Lower lobe of right lung (tissue), 2 donors: ENCODE measurements around the gene RUNX1. TPM values are rescaled to one million over a fixed set of nuclear protein-coding genes. Genes with fewer than 3 reads are reported as not detected.

Source experiments
- ATAC-seq, 2 donors: fragments of 200-7000 bp; cut with Tn5 transposase; one replicate each; pipeline ENCODE4 v1.9.1; 2020 to 2022; ENCODE audit warnings: mild to moderate bottlenecking in 2 of 2, moderate library complexity in 2 of 2
- DNase-seq: peaks from one replicate; pipeline ENCODE4 v3.0.0-alpha.2; 2020
- H3K27ac ChIP-seq: fragments of 200-600 bp; one replicate; pipeline ENCODE4 v1.8.0; 2022
- H3K27me3 ChIP-seq: fragments of 200-600 bp; one replicate; pipeline ENCODE4 v1.8.0; 2022; ENCODE audit warnings: low read depth
- H3K36me3 ChIP-seq: fragments of 200-600 bp; one replicate; pipeline ENCODE4 v1.8.0; 2022; ENCODE audit warnings: mild to moderate bottlenecking
- H3K4me1 ChIP-seq: fragments of 200-600 bp; one replicate; pipeline ENCODE4 v1.8.0; 2022
- H3K4me3 ChIP-seq: fragments of 200-600 bp; one replicate; pipeline ENCODE4 v1.8.0; 2022; ENCODE audit warnings: mild to moderate bottlenecking
- H3K9me3 ChIP-seq: fragments of 200-600 bp; one replicate; pipeline ENCODE4 v1.8.0; 2022
- CTCF ChIP-seq: fragments of 200-600 bp; IDR thresholded peaks from one replicate; pipeline ENCODE4 v1.8.0; 2022; ENCODE audit warnings: antibody characterized with exemption, mild to moderate bottlenecking
- intact Hi-C: fragments of 100-400 bp; cut with DNase I; formaldehyde crosslinking; loops from one replicate; pipeline ENCODE4 v1.11.0; 2022
- total RNA-seq: library from RNA; stranded (reverse); fragmentation: NEBNext Ultra II Directional; extraction: Animal tissue kit (Norgen Biotek cat#: 25700); gene quantifications from one replicate; pipeline ENCODE4 v1.2.1, GENCODE V29; 2021
- donor health status: DM: no; HTN: yes; CAD: no; lungs with severe emphysema.

The RUNX1 gene
- total RNA-seq, 1 donor from 2014 or later, result 110 TPM

GRCh38 chr21:34818662-34819158 lies 230.4 kb downstream of the RUNX1 start:
- DNase-seq (no peak), ATAC-seq (no peak)
- no peak overlapping the region for H3K27ac ChIP-seq
- no peak overlapping the region for H3K4me3 ChIP-seq
- intact Hi-C loops, result no loop called here
- no peak for TF ChIP-seq CTCF
- H3K9me3 ChIP-seq, result no peaks in the 10 kb centered on the region
- peaks cover 13% of the 10 kb centered on the region for H3K4me1 ChIP-seq
- peaks cover 80% of the 10 kb centered on the region for H3K36me3 ChIP-seq
- H3K27me3 ChIP-seq, result no peaks in the 10 kb centered on the region

DNA sequence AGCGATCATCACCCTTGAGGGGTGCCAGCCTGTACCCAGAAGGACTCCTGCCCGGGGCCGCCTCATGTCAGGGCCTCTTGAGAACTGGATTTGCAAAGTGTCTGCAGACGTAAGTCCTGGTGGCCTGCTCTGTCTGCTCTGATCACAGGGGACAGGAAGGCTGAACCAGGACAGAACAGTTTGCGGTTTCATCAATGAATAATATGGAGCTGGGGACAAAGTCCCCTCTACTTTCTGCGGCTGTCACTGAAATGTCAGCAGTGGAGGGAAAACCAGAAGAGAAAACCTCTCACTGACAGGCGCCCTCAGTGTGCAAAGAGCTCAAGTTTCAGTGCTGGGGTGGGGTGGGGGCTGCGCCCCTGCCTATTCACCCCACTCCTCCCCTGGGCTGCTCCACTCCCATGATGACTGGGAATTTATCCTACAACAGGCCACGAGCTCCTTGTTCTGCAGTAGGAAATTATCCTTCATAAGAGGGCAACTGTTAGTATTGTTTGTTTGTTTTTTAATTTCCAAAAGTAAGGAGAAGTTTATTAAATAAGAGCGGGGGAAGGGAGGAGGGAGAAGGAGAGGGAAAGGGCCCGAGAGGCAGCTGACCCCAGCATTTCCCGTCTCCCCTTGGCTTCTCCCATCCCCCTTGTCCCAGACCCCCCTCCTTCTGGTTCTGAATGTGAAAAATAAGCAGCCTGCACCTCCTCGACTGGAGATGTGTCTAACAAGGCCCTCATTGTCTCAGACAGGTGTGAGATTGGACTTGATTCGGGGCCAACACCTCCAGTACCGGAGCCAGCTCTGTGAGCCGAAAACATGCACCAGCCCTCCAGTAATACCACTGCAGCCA lies 231.1 kb downstream of the RUNX1 start:
- intact Hi-C loops, result no loop called here
- no peaks in the 10 kb centered on the region for H3K9me3 ChIP-seq
- ATAC-seq, result no peak
- no peak overlapping the region for H3K27ac ChIP-seq
- no peak for TF ChIP-seq CTCF
- H3K4me3 ChIP-seq, result no peak overlapping the region
- DNase-seq, result no peak
- H3K36me3 ChIP-seq, result peaks cover 79% of the 10 kb centered on the region
- no peaks in the 10 kb centered on the region for H3K27me3 ChIP-seq
- peaks cover 15% of the 10 kb centered on the region for H3K4me1 ChIP-seq

DNA sequence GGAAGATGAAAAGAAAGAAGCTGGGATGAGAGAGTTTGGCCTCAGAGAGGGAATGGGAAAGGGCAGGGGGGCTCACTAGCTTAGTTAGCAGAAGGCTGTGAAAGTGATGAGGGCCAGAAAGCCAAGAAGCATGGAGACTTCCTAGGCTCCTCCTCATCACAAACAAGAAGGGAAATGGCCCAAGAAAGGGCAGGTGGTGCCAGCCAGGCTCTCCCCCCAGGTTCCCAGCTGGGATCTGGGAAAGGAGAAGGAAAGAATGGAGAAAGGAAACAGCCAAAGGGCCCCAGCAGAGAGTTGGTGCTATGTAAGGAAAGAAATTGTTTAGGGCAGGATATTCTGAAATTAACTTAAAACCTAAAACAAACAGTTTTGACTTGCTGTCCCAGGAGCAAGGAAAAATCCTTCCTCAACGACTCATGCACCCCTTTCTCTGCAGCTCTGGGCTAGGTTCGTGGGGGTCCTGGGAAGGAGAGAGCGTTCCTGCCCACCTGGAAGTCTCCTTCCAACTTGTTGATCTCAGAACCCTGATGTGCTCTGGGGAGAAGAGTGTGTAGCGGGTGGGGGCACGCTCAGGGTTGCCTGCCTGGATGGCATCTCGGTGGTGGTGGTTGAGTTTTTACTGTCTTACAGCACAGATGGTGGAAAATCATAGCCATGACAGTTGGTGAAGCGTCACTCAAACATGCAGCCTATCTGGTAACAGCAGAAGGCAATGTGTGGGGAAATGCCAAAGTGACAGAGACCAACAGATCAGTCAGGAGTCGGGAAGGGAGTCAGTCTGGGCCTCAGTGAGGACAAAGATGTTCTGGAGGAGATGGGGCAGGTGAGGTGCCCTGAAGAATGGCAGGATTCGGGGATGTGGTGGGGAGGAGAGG lies 233.0 kb downstream of the RUNX1 start:
- no peak for ATAC-seq
- Histone ChIP-seq H3K4me1 (peaks cover 31% of the 10 kb centered on the region), H3K36me3 (peaks cover 66% of the 10 kb centered on the region), H3K9me3 (no peaks in the 10 kb centered on the region), H3K27me3 (no peaks in the 10 kb centered on the region), H3K4me3 (no peak overlapping the region), H3K27ac (no peak overlapping the region)
- no peak for DNase-seq
- TF ChIP-seq CTCF, result no peak
- intact Hi-C loops, result no loop called here

DNA sequence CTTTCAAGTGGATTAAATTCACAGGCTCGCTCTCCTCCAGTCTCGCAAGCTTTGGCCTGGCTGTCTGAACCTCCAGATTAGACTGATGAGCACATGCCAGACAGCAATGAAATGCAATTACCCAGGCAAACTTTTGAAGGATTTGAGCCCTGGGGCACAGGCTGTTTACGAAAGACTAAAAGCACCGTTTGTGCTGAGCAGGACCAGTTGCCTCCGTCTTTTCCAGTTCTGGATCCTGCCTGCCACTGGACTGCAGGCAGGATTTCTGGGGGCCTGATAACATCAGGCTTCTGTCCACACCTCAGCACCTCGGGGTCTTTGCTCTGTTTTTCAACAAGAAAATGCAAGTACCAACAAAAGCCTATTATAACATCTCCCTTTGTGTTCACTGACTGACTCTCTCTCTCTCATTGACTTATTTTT lies 234.6 kb downstream of the RUNX1 start:
- no peak overlapping the region for H3K4me3 ChIP-seq
- no peaks in the 10 kb centered on the region for H3K9me3 ChIP-seq
- no peak for TF ChIP-seq CTCF
- peaks cover 70% of the 10 kb centered on the region for H3K36me3 ChIP-seq
- DNase-seq (no peak), ATAC-seq (no peak)
- no peaks in the 10 kb centered on the region for H3K27me3 ChIP-seq
- H3K27ac ChIP-seq, result no peak overlapping the region
- intact Hi-C loops, result no loop called here
- H3K4me1 ChIP-seq, result peaks cover 38% of the 10 kb centered on the region

DNA sequence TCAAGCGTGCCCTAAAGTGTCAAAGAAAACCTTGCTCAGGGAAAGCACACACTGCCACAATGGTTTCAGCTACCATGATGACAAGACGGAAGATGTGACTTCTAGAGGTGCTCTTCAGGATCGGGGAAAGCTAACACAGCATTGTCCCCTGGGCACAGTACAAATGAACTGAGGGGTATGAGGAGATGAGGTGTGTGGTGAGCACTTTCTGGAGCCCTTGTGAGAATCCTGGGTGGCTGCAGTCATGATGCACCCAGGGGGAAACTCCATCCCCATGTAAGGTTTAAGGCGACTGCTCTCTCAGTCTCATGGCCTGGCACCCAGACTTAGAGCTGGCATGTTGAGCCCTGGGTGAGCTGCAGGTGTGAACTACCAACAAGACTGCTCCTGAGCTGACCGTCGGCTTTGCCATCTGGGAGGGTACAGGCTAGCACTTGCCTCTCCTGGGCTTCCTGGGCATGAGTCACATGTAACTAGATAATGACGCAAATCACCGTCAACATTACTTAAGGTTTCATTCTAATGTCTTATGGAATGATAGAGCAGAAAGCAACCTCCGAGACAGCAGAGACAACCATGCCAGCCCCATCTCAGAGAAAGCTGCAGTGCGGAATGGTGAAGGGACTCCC lies 235.7 kb downstream of the RUNX1 start:
- Histone ChIP-seq H3K36me3 (peaks cover 67% of the 10 kb centered on the region), H3K4me1 (peaks cover 36% of the 10 kb centered on the region), H3K27me3 (no peaks in the 10 kb centered on the region), H3K9me3 (no peaks in the 10 kb centered on the region), H3K27ac (no peak overlapping the region), H3K4me3 (no peak overlapping the region)
- intact Hi-C loops, result no loop called here
- no peak for DNase-seq
- TF ChIP-seq CTCF, result no peak
- ATAC-seq, result peak in 1 of 2 donors; percentile 31
